GM21528 (cell line): ENCODE data around the gene ACSBG1.
"Not testable (repeated sequence)": the region's sequence is repeated elsewhere in the genome, so short reads cannot be mapped to it uniquely, and the experiment has no call there.

Experiments used
- ATAC-seq: cut with Tn5 transposase; IDR thresholded peaks from one replicate; pipeline ENCODE4 v1.9.1; 2021; ENCODE audit warnings: mild to moderate bottlenecking, moderate library complexity; ENCODE audit not compliant: unreplicated experiment, low FRiP score

ACSBG1 gene

DNA sequence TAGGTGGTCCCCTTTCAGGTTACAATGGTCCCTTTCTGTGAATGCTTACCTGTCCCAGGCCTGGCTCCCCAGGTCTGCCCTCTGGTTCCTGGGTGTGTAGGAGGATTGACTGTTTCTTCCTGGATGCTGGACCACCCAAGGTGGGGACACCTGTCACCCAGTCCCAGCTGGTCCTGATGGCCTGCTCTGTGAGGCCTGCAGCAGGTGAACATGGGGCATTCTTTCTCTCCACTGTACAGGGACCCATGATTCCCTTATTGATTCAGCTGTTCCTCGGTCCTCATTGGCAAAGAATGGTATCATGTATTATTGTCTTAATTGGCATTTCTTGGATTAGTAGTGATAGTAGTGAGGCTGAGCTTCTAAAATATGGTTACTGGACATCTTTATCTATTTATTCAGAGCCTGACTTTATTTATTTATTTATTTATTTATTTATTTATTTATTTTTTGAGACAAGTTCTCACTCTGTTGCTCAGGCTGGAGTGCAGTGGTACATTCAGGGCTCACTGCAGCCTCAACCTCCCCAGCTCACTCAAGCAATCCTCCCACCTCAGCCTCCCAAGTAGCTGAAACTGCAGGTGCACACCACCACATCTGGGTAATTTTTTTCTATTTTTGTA, 21.2 kb upstream of the ACSBG1 start:
- no peak for ATAC-seq

GRCh38 chr15:78251136-78251535, 16.8 kb upstream of the ACSBG1 start:
- ATAC-seq: no peak

DNA sequence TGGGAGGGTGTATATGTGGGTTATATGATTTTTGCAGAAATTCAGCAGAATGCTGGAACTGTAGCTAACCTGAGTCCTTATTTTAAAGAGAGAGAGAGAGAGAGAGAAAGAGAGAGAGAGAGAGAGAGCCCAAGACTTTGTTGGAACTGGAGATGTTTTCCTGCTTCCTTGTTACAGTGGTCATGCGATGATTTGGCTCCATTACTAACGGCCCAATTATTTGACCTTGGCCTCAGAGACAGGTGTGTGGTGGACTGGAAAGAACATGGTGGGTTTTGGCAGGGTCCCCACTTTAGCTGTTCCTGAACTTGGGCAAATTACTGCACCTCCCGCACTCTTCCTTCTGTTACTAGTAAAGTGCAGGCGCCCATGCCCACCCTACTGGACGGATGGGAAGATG, 14.8 kb upstream of the ACSBG1 start:
- ATAC-seq: no peak

- no peak for ATAC-seq
Observed at GRCh38 chr15:78247911-78248310, 13.5 kb upstream of the ACSBG1 start.

GRCh38 chr15:78245976-78246620, 11.7 kb upstream of the ACSBG1 start:
- not testable (repeated sequence) for ATAC-seq

- not testable (repeated sequence) for ATAC-seq
Observed at GRCh38 chr15:78245392-78245791, 11.0 kb upstream of the ACSBG1 start.

DNA sequence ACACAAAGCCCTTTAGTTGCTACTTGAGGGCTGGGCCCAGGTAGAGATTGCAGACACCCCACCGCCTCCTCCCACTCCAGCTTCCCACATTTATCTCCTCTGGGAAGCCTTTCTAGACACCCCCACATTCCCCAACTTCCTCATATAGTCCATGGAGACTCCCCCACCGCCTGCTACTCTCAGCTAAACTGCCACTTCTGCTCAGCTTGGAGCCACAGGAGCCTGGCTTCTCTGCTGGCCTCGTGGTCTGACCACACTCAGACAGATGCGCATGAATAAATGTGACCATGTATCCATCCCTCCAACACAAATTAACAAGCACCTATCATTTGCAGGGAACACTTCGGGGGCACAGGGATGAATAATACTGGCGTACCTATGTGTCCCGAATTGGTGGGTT, 10.5 kb upstream of the ACSBG1 start:
- ATAC-seq: no peak

DNA sequence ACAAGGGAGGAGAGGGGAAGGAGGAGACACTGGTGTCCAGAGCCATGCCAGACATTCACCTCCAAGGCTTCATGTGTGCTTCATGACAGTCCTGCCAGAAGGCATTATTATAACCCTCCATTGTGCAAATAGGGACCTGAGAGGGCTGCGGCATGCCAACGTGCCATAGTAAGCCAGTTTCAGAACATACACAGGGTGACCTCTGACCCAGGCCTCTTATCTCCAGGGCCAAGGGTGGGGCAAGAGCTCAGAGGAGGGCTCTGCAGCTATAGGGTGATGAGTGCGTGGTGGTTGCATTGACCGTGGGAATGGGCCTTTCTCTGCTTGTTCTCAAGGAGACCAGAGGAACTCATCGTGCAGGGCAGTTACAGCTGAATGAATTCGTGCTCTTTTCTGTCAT, 9.7 kb upstream of the ACSBG1 start:
- no peak for ATAC-seq

DNA sequence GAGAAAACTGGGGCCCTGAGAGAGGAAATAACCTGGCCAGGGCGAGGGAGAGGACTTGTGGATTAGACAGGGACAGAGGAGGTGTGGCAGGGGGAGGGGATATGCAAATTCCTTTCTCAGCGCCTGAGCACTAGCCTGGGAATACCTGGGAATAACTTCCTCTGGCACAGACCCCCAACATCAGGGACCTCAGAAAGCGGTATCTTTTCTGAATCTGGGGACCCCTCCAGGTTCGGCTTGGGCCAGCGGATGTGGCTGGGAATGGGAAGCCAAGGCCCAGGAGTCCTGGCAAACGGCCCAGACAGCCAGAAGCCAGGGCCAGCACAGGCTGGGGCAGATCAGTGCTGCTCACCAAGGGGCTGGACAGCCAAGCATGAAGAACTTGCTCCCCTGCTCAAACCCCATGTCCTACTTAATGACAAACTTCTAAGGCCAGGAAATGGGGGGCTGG, 9.2 kb upstream of the ACSBG1 start:
- no peak for ATAC-seq

- ATAC-seq: no peak
Observed at GRCh38 chr15:78243058-78243457, 8.7 kb upstream of the ACSBG1 start.

- no peak for ATAC-seq
Observed at GRCh38 chr15:78242128-78242527, 7.8 kb upstream of the ACSBG1 start.

DNA sequence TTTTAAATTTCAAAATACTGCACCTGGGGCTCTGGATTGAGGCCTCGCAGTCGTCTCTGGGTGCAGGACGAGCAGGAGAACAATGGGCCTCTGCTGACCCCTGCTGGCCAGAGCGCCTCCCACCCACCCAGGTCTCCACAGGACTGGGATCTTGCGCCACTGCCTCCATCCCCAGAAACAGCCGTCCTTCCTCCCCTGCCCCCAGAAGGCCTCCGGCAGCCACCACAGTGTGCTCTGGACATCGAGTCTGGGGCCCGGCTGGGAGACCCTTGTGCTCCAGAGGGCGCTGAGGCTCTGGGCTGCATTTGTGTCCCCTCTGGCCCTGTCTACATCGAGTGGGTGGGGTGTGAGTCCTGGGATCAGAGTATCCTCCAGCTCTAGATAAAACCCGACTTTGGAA, 6.7 kb upstream of the ACSBG1 start:
- no peak for ATAC-seq

GRCh38 chr15:78239811-78240210, 5.4 kb upstream of the ACSBG1 start:
- no peak for ATAC-seq

DNA sequence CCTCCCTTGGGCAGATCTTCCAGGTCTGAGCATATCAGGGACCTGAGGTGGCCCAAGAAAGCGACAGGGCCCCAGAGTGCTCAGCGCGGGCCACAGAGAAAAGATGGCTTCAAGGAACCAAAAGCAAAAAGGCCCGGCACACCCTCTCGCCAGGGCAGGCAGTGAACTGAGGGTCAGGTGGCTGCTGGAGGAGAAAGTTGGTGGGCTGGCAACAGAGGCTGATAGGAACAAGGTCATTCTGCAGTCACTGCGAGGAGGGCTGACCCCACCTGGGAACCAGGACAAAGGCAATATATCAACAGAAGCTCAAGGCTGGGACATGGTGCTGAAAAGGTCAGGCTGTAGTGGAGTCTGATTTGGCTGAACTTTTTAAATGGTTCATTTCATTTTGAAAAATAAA, 2.8 kb upstream of the ACSBG1 start:
- ATAC-seq: no peak

DNA sequence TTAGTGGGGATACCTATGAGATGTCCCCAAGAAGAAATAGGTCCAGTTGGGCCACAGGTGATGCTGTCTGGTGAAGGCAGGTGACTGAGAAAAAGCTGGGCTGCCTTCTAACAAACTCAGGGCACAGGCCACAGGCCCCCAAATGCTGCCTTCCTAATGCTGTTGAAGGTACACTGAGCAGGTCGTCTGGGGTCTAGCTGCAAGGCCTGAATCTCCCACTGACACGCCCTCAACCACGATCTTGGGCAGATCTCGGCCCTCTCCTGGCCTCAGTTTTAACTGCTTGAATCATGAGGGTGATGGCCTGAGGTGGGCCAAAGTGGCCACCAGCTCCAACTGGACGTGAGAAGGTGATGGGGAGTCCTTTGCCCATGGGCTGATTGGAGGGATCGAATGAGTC, 2.1 kb upstream of the ACSBG1 start:
- ATAC-seq: no peak

GRCh38 chr15:78233496-78233895, 869 bp downstream of the ACSBG1 start:
- ATAC-seq: no peak

DNA sequence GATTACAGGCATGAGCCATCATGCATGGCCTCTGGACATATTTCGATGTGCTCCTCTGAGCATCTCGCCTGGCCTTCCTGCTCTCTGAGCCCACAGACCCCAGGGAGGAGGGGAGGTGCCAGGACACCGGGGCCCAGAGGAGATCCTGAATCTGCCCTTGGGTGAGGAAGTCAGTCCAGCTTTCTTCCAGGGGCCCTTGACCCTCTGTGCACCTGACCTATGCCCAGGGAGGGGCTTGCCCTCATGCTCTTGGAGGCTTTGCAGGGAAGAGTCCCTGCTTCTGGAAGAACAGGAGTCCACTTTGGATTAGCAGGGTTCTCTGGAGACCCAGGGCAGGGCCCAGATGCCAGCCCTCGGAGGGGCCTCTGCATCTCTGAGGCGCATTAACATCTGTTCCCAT, 1.4 kb downstream of the ACSBG1 start:
- ATAC-seq: no peak

- no peak for ATAC-seq
Observed at GRCh38 chr15:78229431-78230406, 4.6 kb downstream of the ACSBG1 start.

DNA sequence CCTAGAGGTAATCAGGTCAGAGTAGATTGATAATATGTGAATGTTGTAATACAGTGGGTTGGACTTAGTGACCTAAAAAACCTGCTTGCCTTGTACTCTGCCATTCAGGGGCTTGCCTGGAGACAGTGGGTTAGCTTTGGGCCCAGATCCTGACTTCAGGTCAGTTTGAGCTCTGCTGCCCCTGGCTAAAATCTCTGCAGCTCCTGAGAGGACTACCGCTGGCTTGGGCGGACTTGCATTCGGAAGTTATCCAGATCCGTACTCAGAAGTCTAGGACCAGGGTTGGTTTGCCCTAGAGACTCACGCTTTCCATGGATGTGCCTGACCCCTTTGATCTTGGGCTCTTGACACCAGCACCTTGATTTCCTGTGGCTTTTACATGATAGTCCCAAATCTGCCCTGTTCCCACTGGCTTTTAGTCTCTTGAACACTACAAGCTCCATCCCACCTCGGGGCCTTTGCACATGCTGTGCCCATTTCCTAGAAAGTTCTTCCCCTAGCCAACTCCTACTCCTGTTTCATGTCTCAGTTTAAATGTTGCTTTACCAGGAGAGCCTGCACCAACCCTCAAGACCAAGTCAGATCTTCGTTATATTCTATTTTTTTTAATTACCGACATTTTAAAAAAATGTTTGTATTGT, 5.9 kb downstream of the ACSBG1 start:
- ATAC-seq: no peak

- no peak for ATAC-seq
Observed at GRCh38 chr15:78225783-78226541, 8.4 kb downstream of the ACSBG1 start.
